ENCODE results near the gene BRD3OS. TPM values are rescaled to one million over a fixed set of nuclear protein-coding genes. Genes with fewer than 3 reads are reported as not detected.

BRD3OS gene
- total and polyA plus RNA-seq, 2 experiments from 2014 or later = 9.2 to 16.0 TPM

DNA sequence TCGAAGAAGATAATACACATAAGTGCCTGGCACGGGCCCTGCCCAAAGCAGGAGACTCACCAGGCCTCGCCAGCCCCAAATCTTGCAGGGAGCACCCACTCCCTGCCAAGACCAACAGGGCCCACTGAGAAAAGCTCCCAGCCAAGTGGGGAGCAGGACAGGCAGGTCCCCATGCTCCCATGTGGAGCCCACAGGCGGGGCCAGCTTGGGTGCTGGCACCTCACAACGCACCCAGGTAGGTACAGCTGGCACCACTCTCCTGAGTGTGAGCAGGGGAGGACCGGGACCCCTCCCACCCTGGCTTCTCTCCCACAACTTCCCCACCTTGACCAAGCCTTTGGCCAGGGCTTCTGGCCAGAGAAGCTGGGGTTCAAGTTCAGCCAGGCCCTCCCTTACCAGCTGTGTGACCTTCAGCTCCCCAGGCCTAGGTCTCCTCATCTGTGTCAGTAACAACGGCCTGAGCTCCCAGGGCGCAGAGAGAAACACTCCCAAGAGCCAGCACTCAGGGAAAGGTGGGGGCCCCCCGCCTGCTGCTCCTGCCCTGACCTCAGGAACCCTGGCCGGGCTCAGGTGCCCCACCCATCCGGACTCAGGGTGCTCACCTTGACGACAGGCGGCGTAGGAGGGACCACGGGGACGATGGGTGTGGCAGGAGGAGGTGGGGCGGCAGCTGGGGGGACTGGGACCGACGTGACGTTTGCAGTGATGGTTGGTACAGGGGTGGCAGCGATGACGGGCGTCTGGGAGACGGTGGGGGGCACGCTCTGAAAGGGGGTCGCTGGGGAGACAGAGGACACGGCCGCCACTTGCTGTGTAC, 24.7 kb downstream of the BRD3OS start (continued):
- TF ChIP-seq REST (IDR thresholded peaks at IDR 0.05; ENCODE audit: unreplicated experiment) = no peak
- TF ChIP-seq JUNB (IDR thresholded peaks at IDR 0.05; ENCODE audit: unreplicated experiment) = no peak
- TF ChIP-seq, protein P1, sequence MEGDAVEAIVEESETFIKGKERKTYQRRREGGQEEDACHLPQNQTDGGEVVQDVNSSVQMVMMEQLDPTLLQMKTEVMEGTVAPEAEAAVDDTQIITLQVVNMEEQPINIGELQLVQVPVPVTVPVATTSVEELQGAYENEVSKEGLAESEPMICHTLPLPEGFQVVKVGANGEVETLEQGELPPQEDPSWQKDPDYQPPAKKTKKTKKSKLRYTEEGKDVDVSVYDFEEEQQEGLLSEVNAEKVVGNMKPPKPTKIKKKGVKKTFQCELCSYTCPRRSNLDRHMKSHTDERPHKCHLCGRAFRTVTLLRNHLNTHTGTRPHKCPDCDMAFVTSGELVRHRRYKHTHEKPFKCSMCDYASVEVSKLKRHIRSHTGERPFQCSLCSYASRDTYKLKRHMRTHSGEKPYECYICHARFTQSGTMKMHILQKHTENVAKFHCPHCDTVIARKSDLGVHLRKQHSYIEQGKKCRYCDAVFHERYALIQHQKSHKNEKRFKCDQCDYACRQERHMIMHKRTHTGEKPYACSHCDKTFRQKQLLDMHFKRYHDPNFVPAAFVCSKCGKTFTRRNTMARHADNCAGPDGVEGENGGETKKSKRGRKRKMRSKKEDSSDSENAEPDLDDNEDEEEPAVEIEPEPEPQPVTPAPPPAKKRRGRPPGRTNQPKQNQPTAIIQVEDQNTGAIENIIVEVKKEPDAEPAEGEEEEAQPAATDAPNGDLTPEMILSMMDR (conservative IDR thresholded peaks at IDR 0.05; ENCODE audit: low read depth in 2 of 2) = no peak
- TF ChIP-seq CREB1 (CRISPR knock-in tag; IDR thresholded peaks at IDR 0.05; ENCODE audit: low read depth) = no peak
- no peak for TF ChIP-seq ZNF331 (CRISPR knock-in tag; IDR thresholded peaks at IDR 0.05; ENCODE audit: low read depth)
- no peak for TF ChIP-seq POLR2AphosphoS5 (IDR thresholded peaks at IDR 0.05; ENCODE audit: low read depth)
- no peak for TF ChIP-seq ZNF114 (CRISPR knock-in tag; IDR thresholded peaks at IDR 0.05)

- H3K36me3 Mint-ChIP-seq (ENCODE audit: low read depth) = peaks cover 47% of the 10 kb centered on the region
- H3K27me3 Mint-ChIP-seq (ENCODE audit: insufficient read depth, low read depth, poor library complexity) = peaks cover 6% of the 10 kb centered on the region
- no peak overlapping the region for H3K4me3 ChIP-seq
- ATAC-seq = no peak
- no peak for DNase-seq (ENCODE audit: low spot score)
- H3K4me1 Mint-ChIP-seq = no peaks in the 10 kb centered on the region
- no peaks in the 10 kb centered on the region for H3K9me3 Mint-ChIP-seq
- H3K4me1 ChIP-seq (ENCODE audit: insufficient read depth) = no peaks in the 10 kb centered on the region
- no peak overlapping the region for H3K4me3 Mint-ChIP-seq
- H3K9me2 ChIP-seq (ENCODE audit: insufficient read depth) = no peaks in the 10 kb centered on the region
- no peaks in the 10 kb centered on the region; the same call in none of the 2 replicates for H4K20me1 ChIP-seq (replicated peaks; ENCODE audit: insufficient read depth)
- H3K36me3 ChIP-seq (ENCODE audit: insufficient read depth) = peaks cover 10% of the 10 kb centered on the region; the same call in 1 of the 2 replicates
- no peaks in the 10 kb centered on the region for H3K27me3 ChIP-seq (ENCODE audit: insufficient read depth)
- H2AFZ ChIP-seq = no peak overlapping the region
- no peak overlapping the region for H3K4me2 ChIP-seq
- H3K27ac ChIP-seq (ENCODE audit: low read depth) = no peak overlapping the region
- no peaks in the 10 kb centered on the region for H3F3A ChIP-seq (replicated peaks; ENCODE audit: low read depth)
- no peak overlapping the region; the same call in 1 of the 2 replicates for H3K27ac Mint-ChIP-seq
- H3K79me2 ChIP-seq (replicated peaks; ENCODE audit: insufficient read depth) = peaks cover 23% of the 10 kb centered on the region
- TF ChIP-seq STAT1 (IDR thresholded peaks at IDR 0.05; ENCODE audit: unreplicated experiment) (no peak), CREB1 (CRISPR knock-in tag; IDR thresholded peaks at IDR 0.05; ENCODE audit: low read depth) (no peak), JUNB (IDR thresholded peaks at IDR 0.05; ENCODE audit: unreplicated experiment) (no peak)
- TF ChIP-seq, protein P2, sequence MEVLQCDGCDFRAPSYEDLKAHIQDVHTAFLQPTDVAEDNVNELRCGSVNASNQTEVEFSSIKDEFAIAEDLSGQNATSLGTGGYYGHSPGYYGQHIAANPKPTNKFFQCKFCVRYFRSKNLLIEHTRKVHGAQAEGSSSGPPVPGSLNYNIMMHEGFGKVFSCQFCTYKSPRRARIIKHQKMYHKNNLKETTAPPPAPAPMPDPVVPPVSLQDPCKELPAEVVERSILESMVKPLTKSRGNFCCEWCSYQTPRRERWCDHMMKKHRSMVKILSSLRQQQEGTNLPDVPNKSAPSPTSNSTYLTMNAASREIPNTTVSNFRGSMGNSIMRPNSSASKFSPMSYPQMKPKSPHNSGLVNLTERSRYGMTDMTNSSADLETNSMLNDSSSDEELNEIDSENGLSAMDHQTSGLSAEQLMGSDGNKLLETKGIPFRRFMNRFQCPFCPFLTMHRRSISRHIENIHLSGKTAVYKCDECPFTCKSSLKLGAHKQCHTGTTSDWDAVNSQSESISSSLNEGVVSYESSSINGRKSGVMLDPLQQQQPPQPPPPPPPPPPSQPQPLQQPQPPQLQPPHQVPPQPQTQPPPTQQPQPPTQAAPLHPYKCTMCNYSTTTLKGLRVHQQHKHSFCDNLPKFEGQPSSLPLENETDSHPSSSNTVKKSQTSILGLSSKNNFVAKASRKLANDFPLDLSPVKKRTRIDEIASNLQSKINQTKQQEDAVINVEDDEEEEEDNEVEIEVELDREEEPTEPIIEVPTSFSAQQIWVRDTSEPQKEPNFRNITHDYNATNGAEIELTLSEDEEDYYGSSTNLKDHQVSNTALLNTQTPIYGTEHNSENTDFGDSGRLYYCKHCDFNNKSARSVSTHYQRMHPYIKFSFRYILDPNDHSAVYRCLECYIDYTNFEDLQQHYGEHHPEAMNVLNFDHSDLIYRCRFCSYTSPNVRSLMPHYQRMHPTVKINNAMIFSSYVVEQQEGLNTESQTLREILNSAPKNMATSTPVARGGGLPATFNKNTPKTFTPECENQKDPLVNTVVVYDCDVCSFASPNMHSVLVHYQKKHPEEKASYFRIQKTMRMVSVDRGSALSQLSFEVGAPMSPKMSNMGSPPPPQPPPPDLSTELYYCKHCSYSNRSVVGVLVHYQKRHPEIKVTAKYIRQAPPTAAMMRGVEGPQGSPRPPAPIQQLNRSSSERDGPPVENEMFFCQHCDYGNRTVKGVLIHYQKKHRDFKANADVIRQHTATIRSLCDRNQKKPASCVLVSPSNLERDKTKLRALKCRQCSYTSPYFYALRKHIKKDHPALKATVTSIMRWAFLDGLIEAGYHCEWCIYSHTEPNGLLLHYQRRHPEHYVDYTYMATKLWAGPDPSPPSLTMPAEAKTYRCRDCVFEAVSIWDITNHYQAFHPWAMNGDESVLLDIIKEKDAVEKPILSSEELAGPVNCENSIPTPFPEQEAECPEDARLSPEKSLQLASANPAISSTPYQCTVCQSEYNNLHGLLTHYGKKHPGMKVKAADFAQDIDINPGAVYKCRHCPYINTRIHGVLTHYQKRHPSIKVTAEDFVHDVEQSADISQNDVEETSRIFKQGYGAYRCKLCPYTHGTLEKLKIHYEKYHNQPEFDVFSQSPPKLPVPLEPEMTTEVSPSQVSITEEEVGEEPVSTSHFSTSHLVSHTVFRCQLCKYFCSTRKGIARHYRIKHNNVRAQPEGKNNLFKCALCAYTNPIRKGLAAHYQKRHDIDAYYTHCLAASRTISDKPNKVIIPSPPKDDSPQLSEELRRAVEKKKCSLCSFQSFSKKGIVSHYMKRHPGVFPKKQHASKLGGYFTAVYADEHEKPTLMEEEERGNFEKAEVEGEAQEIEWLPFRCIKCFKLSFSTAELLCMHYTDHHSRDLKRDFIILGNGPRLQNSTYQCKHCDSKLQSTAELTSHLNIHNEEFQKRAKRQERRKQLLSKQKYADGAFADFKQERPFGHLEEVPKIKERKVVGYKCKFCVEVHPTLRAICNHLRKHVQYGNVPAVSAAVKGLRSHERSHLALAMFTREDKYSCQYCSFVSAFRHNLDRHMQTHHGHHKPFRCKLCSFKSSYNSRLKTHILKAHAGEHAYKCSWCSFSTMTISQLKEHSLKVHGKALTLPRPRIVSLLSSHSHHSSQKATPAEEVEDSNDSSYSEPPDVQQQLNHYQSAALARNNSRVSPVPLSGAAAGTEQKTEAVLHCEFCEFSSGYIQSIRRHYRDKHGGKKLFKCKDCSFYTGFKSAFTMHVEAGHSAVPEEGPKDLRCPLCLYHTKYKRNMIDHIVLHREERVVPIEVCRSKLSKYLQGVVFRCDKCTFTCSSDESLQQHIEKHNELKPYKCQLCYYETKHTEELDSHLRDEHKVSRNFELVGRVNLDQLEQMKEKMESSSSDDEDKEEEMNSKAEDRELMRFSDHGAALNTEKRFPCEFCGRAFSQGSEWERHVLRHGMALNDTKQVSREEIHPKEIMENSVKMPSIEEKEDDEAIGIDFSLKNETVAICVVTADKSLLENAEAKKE (CRISPR knock-in tag; IDR thresholded peaks at IDR 0.05) = no peak
- TF ChIP-seq, protein P1 (conservative IDR thresholded peaks at IDR 0.05; ENCODE audit: low read depth in 2 of 2) = no peak
Observed at GRCh38 chr9:134050726-134051125, 25.4 kb downstream of the BRD3OS start.
